ENCODE data around the gene CHCHD3.

Gene CHCHD3

DNA sequence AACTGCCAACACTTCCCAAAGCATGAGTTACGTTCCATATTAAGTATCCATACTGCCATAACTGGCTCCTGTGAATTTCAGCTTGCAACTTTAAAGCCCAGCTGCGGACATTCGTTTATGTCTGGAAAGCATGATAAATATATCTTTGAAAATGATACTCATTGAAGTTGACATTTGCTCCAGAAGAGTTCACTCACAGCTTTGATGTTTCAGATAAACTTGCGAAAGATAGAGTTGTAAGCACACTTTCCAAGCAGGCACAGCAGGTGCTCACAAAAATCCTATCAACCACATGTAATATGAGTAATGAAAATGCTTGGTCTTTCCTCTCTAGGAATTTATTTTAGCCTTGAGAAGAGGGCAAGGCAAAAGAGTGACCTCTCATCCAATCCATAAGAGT, 4.5 kb downstream of the CHCHD3 start:
- DNase-seq (ENCODE audit: low read depth), result no peak

DNA sequence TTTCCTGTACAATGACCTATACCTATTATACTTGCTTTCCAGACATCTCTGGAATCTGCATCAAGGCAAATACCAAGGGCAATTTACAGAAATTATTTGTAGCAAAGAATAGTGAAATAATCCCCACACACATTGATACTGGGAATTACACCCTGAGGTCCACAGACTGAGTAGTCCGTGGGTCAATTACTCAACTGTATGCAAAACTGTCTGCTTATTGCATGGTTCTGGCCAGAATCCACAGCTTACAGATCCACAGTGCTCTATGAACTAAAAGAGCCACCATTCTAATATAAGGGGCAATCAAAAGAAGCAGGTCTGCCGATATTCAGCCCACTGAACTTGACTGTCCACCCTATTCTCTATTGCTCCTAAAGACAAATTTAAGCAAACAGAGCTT, 5.7 kb downstream of the CHCHD3 start:
- DNase-seq (ENCODE audit: low read depth), result no peak

DNA sequence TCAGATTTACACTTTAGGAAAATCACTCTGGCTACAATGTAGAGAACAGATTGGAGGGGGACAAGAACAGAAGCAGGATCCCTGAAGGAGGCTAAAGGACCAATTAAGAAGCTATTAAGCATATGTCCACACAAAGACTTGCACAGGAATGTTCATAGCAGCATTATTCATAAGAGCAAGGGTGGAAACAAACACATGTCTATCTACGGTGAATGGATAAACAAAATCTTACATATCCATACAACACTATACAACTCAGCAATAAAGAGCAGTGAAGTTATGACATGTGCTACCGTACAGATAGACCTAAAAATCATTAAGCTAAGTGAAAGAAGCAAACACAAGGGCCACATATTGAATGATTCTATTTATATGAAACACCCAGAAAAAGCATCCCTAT, 10.4 kb downstream of the CHCHD3 start:
- no peak for DNase-seq (ENCODE audit: low read depth)

DNA sequence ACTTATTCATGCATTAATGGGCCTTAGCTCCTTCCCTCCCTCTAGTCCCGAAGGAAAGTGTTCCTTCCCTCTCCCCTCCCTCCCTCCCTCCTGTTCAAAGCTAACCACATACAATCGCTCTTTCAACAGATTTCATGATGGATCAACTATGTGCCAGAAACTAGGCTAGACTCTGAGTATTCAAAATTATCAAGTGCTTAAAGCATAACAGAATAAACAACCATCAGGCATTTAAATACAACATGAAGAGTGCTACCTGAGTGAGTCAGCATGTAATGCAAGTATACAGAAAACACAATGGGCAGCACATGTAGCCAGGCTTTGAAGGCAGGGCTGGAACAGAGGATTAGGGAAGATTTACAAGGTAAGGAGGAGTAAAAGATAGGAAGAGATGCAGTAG, 11.3 kb downstream of the CHCHD3 start:
- DNase-seq (ENCODE audit: low read depth), result no peak

DNA sequence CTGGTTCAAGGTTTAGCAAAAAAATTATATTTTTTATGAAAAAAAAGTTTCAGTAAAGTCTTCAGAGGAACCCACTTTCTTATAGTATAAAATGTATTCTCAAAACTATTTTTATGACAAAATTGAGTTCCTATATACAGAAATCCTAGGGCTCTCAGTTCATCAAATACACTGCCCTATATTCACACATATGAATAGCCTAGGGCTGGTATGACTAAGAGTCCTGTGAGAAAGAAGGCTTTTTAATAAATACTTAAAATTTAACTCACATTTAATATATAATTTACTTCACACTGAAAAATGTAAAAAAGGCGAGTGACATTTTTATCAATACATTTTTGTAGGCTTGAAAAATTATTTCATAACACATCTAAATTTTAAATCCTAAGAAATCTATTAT, 16.6 kb downstream of the CHCHD3 start:
- no peak for DNase-seq (ENCODE audit: low read depth)

DNA sequence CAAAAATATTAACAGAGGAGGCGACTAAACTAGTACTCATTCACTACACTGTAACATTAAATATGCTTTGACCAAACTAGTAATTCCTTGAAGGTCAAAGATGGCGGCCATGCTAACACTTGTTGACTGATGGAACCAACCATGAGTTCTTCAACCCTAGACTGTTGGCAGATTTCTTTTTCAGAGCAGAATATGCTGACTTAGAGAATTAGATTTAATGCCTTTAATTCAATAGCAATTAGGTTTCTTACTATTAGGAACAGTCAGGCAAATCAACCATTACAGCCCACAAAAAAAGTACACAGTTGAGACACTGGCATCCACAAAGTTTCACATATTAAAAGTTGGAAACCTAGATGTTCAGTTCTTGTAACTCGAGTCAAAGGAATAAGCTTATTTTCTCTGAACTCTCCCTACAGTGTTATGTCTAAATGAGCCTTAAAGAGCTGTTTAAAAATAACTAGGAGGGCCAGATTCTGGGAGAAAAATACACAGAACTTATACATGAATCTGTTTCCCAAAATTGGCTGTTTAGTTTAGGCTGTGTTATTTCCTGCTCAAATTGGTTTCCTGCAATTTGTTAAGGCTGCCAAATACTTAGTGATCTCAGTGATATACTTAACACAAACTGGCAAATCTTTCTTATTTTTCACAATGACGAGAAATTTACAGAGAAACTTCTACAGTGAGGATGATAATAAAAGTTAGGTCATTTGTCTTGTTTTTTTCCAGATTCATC, 17.6 kb downstream of the CHCHD3 start:
- DNase-seq (ENCODE audit: low read depth), result no peak

DNA sequence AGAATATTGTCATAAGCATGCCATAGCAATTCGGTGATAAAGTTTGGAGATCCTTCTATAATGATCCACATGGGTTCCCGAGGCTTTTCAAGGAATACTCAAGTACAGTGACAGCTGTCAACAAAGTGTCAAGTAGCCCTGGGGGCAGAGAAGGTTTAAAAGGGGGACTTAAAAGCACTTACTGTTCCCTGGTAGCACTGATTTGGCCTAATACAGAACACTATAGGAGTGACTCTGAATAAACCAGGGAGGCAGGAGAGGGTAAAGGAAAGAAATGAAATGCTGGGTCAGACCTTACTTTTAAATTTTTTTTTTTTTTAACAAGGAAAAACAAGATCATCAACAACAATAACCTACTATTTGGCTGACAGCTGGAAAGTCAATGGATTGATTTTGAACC, 20.1 kb downstream of the CHCHD3 start:
- no peak for DNase-seq (ENCODE audit: low read depth)

DNA sequence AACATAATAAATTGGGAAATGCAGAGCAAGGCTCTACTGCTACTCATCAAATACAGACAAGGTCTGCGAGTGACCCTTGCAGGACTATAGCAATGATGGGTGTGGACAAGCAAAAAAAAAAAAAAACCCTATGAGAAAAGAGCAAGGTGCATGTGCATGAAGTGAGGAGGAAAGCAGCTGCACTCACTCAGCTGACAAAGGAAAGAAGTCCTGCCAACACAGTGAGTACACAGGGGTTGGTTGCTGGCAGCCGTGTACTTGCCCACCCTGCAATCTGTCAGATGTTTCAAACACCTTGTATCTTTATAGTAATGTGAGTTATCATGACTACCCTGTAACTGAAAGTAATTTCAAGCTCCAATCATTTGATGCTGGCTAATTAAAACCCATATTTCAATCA, 20.5 kb downstream of the CHCHD3 start:
- DNase-seq (ENCODE audit: low read depth), result no peak

DNA sequence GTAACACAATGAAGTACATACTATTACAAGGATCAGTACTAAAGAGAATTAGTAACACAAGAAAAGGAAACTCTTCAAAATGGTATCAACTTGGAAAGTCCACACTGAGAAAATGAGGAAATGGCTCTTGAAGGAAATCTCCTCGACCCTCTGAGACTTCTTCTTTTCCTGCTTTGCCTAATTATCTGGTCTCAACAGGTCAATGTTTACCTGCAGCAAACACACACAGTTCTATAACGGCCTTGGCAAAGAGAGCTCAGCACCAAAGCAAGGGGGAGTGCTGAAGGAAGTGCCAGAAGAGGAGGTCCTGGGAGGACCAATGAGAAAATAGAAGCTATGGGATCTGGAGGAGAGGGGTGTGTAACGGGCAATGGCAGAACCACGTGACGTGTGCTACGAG, 21.9 kb downstream of the CHCHD3 start:
- DNase-seq (ENCODE audit: low read depth), result no peak

DNA sequence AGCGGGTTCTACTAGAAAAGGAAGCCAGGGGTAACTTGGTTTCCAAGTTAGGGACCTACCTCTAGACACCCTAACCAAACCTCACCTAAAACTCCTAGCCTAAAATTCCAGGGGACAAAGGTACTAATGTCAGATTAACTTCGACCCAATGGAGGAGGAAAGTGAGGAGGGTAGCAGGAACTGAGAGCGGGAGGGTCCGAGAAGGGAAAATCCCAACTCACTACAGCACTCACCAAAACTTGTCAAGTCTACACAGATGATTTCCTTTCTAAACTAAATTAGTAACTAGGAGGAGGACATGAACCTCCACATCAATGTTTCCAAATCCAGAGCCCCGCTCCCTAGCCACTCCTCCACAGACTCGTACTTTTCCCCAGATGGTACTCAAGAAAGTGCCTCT, 22.6 kb downstream of the CHCHD3 start:
- DNase-seq (ENCODE audit: low read depth), result no peak

DNA sequence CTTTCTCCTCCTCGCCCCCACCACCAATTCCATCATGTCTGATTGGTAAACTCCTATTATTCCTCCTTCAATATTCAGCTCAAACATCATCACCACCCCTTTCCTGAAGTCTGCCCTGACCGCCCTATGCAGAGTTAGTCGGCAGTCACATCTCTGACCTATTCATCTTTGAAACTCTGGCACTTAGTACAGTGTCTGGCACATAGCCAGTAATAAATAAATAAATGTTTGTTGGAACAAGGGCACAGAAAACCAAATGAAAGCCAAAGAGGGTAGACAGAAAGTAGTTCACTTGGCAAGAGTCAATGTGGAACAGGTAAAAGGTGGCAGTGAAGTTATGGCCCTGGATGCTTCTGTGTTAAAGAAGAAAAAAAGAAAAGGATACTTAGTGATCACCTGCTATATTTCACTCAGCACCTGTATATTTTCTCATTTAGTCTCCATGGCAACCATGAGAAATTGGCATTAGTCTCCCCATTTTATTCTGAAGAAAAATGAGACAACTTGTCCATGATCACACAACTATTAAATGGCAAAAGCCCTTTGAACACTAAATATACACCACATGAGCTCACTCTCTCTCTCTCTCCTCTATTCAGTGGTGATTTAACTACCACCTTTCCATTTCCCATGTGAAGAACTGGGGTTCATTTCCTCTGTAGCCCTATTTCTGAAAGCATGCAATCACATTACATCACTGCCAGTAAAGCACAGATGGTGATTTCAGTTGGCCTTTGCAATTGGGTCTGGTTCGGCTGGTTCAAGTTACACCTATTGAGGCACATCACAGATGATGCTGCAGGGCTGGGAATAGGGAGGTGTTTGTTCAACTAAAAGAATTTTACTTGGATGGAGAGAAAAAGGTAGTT, 25.3 kb downstream of the CHCHD3 start:
- no peak for DNase-seq (ENCODE audit: low read depth)

DNA sequence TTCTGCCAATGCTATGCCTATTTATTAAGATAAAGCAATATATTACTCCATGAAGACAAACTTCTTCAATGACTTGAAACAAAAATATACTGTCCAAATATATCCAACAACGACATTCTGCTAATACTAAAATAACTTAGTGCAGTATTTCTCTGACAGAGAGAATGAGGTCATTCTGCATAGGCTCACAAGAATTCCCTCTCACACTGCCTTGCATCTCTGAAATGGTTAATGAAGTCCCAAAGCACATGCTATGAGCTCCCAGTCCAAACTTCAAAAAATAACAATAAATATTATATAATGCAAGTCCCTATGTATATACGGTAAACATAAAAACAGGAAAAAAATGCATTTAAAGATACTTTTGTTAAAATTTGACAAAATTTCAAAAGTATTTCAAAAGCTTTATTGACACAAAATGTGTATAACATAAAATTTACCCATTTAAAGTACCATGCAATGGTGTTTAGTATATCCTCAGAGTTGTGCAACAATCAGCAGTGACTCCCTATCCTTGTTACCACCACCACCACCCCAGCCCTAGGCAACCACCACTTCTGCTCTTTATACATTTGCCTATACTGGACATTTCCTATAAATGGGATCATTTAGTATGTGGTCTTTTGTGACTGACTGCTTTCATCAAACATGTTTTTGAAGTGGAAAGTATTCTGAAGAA, 27.6 kb downstream of the CHCHD3 start:
- DNase-seq (ENCODE audit: low read depth), result no peak

DNA sequence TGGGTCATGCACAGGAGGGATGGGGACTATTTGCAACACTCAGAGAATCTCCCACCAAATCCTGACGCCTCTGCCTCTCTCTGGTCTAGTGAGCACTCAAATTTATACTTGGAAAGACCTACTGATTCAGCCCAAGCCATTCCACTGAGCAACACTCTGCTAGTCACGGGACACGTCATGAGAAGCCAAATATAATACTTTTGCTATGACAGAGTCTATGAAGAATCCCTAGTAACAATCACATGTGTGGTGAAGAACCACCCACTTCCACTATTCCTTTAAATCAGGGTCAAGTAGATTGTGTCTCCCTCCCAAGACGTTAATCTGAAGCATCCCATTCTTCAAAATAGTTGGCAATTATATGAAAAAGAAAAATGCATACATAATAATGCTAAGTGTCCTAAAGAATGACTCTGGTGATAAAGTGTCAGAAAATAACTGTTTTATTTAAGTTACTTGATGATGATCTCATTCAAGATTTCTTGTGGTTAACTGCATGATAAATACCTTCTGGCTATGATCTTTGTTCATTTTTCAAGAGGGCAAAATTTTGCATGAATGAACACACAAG, 28.5 kb downstream of the CHCHD3 start:
- peak; percentile 94 for DNase-seq (ENCODE audit: low read depth)

DNA sequence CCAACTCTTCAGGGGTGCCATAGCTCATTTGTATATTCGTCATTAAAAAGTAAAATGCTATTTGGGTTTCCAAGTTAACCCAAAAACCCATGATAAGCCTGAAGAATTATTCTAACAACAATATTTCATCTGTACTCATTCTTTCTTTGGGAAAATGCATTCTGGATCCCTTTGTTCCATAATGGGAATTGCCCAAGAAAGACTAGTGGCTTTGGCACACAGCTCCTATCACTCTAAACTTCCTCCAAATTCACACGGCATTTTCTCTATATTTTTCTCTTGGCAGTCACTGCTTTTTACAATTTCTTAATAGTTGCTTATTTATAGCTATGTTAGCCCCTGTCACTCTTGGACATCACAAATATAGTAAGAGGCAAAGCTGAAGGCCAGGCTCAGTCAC, 29.1 kb downstream of the CHCHD3 start:
- DNase-seq (ENCODE audit: low read depth), result peak; percentile 8

DNA sequence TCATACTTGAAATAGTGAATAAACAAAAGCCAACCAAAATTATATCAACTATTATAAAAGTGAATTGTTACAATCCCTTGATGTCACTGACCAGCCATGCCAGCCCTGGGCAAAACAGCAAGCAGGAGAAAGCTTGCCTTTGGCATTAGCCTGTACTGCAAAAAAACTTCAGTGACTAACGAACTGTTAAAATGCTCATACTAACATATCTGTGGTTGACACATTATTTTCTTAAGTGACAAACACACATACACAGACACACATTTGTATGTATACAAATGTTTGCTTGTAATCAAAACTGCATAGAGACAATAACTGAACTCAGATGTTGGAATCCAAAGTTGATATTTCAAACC, 29.5 kb downstream of the CHCHD3 start:
- DNase-seq (ENCODE audit: low read depth), result no peak

DNA sequence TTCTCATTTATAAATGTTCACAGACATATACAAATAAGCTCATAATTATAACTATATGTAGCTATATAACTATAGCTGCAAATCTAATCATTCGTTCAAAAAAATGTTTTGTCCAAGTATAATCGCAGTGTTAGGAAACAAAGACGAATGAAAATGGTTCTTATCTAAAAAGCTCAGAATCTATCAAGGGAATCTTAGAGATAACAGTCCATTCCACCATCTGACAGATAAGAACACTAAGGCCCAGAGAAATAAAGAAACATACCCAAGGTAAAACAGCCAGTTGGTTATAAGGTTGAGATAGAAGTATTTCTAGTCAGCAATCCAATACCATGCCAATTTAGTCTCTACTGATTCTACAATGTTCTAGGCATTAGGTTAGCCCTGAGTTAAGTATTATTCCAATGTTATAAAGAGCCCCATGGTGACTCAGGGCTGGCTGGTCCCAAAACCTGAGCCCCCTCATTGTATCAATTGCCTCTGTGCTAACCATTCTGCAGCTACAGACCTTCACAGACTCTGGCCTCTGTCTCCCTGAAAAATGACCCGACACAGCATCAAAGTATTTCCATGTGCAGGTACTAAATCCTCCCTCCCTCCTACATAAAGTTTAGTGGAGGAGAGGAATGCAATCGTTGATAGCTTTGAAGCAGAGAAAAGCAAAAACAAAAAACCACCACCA, 30.0 kb downstream of the CHCHD3 start:
- no peak for DNase-seq (ENCODE audit: low read depth)

DNA sequence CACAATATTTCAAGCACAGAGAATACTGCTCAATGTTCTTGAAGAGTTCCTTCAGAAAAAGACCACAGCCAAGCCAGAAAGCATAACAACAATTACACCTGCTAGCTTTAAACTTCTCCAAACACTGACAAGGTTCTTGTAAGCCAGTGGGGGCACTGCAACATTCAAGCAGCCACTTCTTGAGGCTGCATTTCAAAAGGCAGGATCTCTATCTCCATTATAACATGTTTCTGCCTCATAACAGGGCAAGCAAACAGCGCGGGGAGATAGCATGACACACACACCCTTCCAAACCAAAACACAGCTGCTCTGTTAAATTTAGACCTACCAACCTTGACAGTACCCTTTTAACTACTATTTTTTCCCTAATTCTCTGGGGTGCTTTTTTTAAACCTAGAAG, 30.8 kb downstream of the CHCHD3 start:
- peak; percentile 41 for DNase-seq (ENCODE audit: low read depth)

DNA sequence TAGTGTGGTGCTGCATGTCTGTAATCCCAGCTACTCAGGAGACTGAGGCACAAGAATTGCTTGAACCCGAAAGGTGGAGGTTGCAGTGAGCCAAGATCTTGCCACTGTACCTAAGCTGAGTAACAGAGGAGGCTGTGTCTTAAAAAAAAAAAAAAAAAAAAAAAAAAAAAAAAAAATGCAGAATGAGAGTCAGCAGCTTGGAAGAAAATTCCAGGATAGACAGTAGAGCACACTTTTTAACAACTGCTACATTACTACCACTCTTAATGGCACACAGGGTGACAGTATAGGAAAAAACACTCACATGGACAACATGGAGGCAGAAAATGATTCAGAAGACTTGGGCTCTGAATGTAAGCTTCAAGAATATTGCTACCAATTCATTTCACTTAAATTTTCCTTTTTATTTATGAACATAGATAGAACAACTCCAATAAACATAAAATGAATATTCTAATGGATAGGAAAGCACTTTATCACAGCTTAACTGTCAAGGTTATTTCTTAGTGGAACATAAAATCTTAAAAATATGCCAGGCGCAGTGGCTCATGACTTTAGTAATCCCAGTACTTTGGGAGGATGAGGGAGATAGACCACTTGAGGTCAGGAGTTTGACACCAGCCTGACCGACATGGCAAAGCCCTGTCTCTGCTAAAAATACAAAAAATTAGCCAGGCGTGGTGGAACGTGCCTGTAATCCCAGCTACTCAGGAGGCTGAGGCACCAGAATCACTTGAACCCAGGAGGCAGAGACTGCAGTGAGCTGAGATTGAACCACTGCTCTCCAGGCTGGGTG, 31.5 kb downstream of the CHCHD3 start:
- no peak for DNase-seq (ENCODE audit: low read depth)

DNA sequence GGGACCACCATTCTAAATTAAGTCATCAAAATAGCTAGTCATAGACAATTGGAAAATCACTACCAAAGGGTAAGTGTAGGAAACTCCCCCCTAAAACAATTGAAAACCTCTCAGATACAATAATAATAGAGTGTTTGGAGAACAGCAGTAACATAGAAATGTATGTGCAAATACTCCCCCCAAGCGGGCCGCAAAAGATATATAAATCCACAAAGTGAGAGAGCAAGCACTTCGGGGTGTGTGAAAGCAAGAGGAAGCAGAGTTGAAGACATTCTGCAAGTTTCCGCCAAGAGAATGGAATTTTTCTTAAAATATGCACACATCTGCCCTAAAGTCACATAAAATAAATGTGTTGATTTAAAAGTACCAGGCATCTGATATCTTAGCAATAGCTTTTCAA, 33.3 kb downstream of the CHCHD3 start:
- no peak for DNase-seq (ENCODE audit: low read depth)

DNA sequence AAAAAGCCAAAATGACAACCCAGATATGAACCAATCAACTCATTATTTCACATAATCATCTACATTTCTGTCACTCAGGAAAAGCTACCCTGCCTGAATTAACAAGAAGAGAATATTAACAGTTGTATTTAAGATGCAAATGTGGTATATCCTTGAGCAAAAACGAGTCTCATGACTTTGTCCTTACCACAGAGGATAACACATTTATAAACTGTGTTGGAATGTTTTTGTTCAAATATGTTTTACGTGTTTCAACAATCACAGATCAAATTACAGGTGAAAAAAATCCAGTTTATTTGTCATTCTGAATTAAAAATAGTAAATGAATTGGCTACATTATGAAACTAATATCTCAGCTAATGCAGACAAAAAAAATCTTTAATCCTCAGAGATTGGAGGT, 34.6 kb downstream of the CHCHD3 start:
- DNase-seq (ENCODE audit: low read depth), result no peak

DNA sequence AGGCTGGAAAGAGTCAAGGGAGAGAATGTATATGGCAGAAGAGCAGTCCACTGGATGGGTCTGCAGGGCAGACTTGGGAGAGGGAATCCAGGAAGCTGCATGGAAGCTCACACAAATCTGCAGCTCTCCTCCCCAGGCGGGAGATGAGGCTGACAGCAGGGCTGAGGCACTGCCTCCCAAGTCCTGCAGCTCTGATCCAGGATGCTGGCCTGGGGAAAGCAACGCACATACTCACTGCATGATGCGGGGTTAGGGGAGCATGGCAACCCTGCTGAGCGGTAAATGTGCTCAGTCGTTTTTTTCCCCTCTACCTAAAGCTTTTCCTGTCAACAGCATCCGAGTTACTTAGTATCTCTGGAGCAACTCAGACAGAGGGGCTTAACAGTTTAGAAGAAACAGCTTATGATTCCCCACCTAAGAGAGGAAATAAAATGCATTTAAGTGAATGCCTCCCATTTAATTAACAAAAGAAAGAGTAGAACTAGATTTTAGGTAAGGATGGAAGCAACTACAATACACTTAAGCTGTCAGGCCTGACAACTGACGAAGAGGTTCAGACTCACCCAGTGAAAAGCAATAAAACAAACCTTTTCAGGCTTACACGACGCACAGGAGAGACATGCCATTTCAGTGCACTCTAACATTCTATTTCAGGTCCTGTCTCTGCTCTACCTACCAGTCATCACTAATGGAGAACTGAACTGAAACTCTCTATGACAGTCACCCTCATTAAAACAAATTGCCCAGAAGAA, 37.0 kb downstream of the CHCHD3 start:
- no peak for DNase-seq (ENCODE audit: low read depth)
